TTC549 (cell line): ENCODE results near the gene DYRK1A.
"Not testable (repeated sequence)": the region's sequence is repeated elsewhere in the genome, so short reads cannot be mapped to it uniquely, and the experiment has no call there.

Experiments
- FAIRE-seq: peaks from 2 replicates; lab custom pipeline; 2012; peaks lifted over from hg19 to GRCh38; lab: Jason Lieb, UNC

DYRK1A gene

DNA sequence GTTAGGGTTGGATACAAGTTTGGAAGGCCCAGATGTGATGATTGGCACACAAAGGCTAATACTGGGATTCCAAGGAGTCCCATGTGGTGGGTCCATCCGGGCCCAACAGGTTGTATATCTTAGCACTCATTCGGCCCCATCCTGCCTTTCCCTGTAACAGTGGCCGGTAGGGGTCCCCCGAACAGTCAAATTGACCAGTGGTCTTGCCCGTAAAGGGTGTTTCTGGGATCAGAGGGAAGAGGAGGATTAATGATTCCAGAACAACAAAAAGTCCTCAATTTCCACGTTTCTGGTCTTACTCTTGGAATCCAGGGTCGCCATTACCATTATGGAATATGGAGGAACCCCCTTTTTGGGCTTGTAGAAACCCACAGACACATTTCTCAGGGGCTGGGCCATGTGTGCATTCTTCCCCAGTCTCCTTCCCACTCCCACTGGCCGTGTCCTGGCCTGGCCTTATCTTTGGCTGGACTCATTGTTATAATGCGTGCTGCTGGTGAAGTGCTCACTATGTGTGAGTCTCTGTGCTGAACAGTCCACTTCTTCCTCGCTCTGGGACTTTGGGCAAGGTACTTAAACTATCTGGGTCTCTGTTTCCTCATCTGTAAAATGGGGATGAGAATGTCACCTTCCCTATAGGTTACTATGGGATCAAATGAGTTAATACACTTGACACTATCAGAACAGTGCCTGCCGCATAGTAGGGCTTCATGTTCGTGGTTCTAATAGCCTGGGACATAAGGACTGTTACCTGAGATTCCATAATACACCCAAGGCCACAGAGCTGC is 161.8 kb downstream of the DYRK1A start:
- FAIRE-seq, result no peak

DNA sequence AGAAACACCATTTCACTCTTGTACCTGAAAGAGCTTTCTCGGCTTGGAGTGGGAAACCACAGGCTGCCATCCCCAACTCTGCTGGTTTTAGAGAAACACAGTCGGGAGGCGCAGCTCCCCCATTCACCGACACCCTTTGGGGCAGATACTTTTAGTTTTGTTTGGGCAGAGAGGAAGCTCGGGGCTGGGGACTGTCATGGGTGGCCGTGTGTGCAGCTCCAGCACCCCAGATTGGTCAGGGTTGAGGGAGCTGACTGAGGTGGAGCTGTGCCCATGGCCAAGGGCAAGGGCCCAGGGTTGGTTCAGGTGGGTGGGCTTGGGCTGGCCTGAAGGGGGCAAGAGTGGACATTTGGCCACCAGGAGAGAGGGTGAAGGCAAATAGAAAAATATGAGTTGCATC is 163.1 kb downstream of the DYRK1A start:
- no peak for FAIRE-seq

DNA sequence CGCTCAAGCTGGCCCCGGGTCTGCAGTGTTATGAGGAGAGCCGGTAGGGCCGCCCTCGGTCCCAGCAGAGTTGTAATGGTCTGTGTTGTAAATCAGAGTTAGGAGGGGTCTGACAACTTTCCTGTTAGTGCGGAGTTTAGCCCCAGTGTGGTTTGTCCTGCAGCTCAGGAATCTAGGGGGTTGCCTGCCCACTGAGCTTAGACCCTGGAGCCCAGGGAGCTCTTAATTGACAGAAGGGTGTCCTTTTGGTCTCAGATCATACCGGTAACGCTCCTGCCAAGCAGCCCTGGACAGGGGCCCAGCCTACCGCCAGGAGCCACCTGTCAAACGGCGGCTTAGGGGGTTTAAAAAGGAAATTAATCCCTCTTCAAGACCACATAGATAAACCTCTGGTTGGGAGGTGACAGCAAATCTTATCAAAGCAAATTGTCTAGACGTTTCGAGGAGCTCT is 164.4 kb downstream of the DYRK1A start:
- no peak for FAIRE-seq

DNA sequence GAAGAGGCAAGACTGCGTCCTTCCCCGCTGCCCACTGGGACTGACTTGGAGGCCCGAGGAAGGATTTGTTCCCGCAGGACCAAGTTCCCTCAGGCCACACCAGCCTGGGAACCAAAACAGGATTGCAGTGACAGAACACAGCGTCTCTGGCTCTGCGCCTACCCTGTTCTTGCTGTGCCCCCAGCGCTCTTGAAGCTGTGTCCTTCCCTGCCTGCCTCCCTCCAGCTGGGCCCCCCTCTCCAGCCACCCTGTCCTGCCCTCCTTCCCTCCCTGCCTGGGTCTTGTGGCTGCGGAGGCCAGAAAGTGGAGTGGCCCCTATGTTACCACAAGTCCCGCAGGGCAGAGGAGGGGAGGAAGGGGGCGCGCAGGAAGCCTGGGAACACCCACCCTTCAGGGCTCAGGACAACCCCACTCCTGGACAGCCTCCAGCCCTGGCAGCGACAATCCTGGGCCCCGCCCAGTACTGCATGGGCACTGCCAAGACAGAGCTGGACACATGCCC is 164.9 kb downstream of the DYRK1A start:
- no peak for FAIRE-seq

DNA sequence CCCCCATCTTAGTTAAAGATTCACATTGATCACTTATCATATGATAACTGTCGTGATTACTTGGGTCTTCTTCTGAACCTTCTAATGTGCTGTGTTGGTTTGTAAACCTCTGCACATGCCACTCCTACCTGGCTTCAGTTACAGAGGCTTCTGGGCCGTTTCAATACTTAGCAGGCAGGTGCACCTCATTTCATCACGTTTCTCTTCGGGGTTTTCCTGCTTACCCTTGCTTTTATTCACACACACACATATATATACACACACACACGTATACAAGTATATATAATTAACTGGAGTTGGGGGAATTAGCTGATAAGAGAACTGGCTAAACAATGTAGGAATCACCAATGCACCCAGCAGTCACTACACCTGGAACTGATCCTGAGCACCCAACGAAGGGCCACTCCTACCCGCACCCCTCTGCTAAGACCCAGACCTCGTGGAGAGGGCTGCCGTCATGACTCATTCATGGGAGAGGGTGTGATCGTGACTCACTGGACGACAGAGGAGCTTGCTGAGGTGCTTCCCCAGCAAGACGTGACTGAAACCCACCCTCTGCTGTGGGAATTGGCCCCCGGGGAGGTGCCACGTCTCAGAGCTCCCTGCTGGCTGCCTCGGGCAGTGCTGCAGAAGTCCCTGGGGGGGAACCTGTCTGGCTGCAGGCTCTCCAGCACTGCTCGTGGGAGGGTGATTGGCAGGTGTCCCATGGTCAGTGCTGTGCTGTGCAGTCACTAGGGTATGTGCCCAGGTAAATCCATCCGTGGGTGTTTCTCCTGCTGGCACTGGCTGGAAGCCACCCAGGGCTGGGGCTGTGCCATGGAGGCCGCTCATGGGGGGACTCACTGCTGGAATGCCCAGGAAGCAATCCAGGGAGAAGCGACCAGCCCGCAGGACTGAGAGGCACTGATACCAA is 166.6 kb downstream of the DYRK1A start:
- no peak for FAIRE-seq

DNA sequence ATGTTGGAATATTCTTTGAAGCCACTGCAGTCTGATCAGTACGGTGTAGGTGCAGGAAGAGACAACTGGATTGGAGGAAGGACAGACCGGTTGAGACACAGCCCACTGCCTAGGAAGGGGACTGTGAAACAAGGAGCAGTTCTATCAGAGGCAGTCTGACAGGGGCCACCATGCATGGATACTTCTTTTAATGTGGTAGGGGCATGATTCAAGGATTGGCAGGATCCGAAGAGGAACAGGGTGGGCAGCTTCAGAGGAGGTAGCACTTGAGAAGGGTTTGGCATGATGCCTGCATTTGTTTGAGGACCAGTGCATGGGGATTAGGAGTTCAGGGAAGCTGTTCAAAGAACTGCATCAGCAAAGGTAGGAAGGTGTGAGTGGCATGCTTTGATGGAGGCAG is 167.9 kb downstream of the DYRK1A start:
- no peak for FAIRE-seq

DNA sequence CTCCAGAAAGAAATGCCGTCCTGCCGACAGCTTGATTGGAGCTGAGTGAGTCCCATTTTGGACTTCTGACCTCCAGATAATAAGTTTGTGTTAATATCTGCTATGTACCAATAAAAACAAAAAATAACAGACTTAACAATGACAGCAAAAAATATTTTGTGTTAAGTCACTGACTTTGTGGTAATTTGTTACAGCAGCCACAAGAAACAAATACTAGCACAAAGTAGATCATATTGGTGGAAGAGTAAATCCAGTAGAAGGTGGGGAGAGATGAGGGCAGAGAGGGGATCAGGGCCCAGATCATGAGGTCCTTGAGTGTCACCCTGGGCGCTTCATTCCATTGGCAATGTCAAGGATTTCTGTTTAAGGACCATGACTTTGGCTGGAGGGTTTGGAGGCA is 168.6 kb downstream of the DYRK1A start:
- FAIRE-seq, result no peak

DNA sequence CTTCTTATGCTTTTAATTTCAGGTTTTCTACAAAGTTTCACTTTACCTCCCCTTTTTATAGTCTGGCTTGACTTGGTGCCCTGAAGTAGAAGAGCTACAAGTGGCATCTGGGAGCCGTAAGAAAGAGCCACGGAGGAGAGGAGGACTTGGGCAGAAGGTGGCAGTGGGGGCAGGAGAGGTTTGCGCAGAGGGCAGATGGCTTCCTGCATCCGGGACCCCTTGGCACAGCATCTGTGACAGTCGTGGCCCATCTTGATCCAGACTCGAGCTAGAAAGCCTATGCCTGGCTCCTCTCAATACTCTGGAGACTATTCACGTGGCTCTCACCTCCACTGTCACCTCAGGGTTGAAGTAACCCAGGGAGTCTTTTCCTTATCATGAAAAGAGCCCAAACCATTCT is 169.1 kb downstream of the DYRK1A start:
- no peak for FAIRE-seq

DNA sequence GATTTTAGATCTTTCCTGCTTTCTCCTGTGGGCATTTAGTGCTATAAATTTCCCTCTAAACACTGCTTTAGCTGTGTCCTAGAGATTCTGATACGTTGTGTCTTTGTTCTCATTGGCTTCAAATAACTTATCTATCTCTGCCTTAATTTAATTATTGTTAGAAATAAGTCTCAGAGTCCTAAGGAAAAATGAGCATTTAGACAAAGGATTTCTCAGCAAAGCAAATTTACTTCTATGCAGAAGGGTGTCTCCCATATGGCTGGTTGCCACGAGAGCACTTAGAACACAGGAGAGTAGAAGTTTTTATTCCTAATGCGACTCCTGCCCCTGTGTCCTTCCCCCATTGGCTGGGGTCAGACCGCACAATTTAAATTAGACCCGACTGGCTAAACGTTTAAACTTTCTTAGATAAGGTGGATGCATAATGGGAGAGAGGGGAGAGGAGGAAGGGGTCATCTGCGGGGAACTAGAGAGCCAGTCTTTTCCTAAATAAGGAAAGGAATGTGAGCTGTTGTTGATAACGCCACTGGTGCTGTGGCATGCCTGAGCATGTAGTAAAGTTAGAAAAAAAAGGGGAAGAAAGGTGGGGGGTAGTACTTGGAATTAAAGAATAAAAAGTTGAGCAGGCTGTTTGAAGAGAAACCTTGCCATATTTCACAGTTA is 170.2 kb downstream of the DYRK1A start:
- FAIRE-seq, result no peak

DNA sequence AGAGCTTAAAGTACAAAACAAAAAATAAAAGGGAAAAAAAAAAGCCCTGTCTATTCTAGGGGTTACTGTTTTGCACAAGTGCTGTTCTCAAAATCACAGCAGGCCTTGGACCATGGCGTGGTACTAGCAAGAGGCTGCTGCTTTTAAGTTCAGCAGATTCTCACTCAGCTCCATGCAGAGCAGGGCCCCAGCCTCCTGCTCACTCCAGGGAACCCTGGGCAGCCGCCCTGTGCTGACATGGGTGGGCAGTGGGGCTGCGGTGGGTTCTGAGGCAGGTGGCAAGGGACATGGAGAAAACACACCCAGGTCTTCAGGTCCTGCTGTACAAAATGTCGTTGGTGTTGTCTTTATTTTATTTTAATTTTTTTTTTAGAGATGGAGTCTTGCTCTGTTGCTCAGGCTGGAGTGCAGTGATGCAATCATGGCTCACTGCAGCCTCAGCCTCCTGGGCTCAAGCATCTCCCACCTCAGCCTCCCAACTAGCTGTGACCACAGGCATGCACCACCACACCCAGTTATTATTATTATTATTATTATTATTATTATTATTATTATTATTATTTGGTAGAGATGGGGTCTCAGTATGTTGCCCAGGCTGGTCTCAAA is 170.9 kb downstream of the DYRK1A start:
- no peak for FAIRE-seq

DNA sequence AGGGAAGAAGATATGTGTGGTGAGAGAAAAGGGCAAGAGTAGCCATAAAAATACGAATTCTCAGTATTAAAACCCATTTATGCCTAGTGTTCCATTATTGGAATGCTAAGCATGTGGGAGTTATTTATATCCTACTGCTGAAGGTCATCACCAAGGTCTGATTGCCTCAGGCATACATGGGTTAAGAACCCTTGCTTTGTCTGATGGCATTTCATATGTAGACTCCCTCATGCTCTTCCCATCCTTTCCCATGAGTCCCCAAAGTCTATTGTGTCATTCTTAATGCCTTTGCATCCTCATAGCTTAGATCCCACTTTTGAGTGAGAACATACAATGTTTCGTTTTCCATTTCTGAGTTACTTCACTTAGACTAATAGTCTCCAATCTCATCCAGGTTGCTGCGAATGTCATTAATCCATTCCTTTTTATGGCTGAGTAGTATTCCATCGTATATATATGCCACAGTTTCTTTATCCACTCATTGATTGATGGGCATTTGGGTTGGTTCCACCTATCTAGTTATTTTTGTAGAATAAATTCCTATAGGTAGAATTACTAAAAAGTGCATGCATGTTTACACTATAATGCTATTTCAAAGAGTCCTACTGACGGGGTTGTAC is 172.5 kb downstream of the DYRK1A start:
- FAIRE-seq, result no peak

DNA sequence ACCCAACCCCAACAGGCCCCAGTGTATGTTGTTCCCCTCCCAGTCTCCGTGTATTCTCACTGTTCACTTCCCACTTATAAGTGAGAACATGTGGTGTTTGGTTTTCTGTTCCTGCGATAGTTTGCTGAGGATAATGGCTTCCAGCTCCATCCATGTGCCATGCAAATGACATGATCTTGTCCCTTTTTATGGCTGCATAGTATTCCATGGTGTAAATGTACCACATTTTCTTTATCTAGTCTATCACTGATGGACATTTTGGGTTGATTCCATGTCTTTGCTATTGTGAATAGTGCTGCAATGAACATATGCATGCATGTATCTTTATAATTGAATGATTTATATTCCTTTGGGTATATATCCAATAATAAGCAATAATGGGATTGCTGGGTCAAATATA is 174.6 kb downstream of the DYRK1A start:
- FAIRE-seq, result not testable (repeated sequence)

DNA sequence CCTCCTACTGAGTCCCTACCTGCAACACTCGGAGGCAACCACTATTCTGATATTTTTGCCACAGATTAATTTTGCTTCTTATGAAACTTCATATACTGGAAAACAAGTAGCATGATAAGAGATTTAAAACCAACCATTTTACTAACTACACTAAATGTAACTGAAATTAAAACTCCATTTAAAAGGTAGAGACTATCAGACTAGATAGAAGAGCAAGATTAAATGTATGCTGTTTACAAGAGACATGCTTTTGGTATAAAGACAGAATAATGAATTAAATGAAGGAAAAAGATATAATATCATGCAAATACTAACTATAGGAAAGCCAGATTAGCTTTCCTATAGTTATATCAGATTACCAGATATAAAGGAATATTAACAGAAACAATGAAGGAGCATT is 175.9 kb downstream of the DYRK1A start:
- no peak for FAIRE-seq

DNA sequence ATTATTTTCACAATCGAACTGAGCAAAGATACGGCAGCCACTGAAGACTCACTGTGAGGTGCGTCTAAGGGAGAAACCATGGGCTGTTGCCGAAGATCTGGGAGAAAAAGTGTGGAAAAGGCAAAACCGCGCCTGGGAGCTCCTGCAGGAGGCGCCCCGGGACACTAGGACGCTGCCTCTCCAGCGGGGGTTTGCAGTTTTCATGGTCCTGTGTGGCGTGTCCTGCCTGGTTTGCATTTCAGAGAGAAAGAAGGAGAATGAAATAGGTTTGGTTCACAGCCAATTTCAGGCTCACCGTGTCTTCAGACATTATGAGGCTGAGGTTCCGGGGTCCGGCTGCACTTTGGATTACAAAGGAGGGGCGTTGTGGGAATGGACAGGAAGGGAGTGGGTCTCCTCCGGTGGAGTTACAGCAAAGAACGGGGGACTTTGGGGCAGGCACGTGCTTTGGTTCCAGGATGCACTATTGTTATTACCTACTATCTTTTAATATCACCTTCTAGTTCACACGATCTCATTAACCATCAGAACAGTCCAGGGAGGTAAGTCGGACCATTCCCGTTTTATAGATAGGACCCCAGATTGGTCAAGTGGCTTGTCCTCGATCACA is 179.8 kb downstream of the DYRK1A start:
- FAIRE-seq, result no peak

DNA sequence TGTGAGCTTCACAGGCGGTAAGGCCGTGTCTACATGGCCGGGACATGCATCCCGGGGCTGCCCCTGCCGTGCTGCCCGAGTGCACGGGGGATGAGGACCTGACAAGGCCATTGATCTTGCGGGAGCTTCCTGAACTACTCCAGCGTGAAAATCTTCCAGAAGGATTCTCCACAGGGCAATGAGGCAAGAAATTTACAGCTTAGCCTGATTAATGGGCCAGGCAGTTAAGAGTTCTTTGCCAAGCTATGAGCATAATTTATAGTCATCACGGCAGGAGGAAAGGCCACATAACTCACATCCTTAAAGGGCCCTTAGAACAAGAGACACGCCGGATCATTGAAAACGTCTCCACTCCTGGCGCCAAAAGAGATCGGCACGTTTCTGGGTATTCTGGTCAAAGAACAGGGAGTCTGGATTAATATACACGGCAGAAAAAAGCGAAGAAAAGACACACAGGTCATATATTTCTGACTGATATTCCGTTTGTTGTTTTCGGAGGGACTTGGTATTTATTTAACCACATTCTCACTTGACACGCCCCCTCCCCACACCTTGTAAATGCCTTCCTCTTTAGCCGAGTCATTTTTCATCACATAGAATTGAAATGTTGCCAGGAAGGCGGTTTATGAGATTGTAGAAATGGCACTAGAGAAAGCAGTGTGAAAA is 180.5 kb downstream of the DYRK1A start:
- FAIRE-seq, result no peak

DNA sequence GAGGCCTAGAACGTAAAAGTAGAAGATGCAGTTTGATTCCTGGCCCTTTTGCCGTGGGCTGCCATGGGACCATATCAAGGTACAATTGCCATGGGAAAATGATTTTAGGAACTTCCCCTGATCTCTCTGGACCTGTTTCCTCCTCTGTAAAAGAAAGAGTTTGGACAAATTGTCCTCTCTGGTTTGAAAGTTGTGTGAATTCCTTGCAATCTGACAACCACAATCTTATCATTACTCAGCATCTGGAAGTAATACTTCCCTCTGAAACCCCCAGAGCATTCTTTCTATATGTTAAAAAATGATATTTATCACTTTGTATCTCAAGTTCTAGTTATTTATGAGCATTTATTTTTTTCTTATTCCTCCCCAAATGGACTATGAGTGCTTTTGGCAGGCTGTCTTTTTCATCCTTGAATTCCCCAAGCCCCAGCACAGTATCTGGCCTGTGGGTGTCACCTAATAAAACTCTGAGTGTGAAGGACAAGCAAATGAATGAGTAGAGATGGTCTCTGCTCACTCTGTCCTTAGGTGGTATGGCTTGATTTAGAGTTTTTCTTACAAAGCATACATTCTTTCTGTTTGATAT is 181.1 kb downstream of the DYRK1A start:
- FAIRE-seq, result no peak

DNA sequence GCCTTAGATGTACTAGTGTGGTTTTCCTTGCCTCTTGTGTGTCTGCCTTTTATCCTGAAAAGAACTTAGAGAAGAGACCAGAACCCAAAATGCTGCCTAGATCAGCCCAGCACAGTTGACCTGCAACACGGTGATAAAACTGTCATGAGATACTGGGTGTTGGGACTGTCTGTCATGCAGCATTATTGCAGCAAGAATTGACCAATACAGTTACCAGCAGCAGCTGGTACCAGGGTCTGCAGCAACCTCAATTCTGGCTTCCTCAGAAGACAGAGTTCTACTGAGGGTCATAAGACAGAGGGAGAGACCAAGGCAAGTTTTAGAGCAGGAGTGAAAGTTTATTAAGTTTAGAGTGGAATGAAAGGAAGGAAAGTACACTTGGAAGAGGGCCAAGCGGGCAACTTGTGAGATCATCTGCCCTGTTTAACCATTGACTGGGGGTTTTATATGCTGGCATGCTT is 182.0 kb downstream of the DYRK1A start:
- no peak for FAIRE-seq

DNA sequence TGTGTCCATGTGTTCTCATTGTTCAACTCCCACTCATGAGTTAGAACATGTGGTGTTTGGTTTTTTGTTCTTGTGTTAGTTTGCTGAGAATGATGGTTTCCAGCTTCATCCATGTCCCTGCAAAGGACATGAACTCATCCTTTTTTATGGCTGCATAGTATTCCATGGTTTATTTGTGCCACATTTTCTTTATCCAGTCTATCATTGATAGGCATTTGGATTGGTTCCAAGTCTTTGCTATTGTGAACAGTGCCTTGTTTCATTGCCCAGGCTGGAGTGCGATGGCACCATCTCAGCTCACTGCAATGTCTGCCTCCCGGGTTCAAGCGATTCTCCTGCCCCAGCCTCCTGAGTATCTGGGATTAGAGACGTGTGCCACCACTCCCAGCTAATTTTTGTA is 183.2 kb downstream of the DYRK1A start:
- FAIRE-seq, result not testable (repeated sequence)

DNA sequence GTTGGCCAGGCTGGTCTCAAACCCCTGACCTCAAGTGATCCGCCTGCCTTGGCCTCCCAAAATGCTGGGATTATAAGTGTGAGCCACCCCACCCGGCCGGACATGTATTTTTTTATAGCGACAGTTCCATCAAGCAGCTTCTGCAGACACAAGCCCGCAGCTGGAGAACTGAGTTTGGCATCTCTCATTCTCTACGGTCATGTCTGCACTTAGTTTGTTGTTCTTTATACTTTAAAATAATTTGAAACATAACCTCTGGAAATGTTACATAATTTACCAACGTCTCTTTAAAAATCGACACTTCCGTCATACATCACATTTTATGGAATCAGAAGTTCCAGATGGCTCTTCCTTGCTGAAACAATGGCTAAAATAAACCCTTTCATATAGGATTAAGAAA is 183.6 kb downstream of the DYRK1A start:
- no peak for FAIRE-seq

DNA sequence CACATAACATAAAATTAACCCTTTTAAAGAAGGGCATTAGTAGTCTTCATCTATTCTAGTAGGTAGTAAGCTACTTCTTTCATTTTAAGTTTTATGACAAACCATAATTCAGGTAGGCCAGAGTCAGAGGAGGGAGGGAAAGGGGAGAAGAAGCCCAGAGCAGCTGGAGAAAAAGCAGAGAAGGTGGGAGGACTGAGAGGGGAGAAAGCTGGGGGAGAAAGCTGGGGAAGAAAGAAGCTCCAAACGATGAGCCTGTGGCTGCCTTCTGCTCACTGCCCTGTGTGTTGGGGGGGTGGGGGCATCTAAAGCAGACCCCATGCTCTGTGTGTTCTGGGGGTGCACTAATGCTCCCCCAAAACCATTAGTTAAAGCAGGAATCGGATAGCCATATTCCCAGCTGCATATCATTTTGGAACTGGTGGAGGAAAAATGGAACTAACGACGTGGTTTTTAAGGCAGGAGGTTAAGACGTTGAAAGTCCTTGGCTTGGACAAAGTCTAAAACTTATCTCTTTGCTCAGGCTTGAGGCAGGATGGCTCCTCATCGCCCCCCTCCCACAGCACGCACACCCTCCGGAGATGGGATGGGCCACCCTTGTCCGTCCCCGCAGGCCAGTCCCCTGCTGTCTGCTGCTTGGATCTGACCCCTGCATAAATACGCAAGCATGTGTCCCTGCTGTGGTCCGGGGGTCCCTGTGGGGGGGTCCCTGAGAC is 184.2 kb downstream of the DYRK1A start:
- FAIRE-seq, result no peak
